PC-3 (cell line): ENCODE data around the gene PACSIN2.

Experiments
- CTCF ChIP-seq: fragments of 300-600 bp; sonication (generic); conservative IDR thresholded peaks from 2 replicates; pipeline ENCODE4 v1.5.1; 2017; ENCODE audit warnings: antibody characterized with exemption, low read depth, mild to moderate bottlenecking, low read length
- EZH2 ChIP-seq: fragments of 300-600 bp; sonication (generic); IDR thresholded peaks from one replicate; pipeline ENCODE4 v1.6.1; 2017; ENCODE audit warnings: antibody characterized with exemption, mild to moderate bottlenecking, low read length; ENCODE audit not compliant: unreplicated experiment

GRCh38 chr22:43057641-43058040, 42.7 kb upstream of the PACSIN2 start:
- TF ChIP-seq EZH2 (no peak), CTCF (no peak)
